Heart right ventricle (tissue), 16 donors: ENCODE measurements around the gene FASN. TPM values are rescaled to one million over a fixed set of nuclear protein-coding genes. Genes with fewer than 3 reads are reported as not detected.

Experiments
- ATAC-seq, 8 donors: fragments of 200-7000 bp; cut with Tn5 transposase; one replicate each; pipeline ENCODE4 v1.9.1; 2020; ENCODE audit warnings: mild to moderate bottlenecking in 8 of 8, moderate library complexity in 8 of 8, moderate number of reproducible peaks in 1 of 8
- DNase-seq, 2 donors: peaks; one replicate each; pipeline ENCODE4 v3.0.0-alpha.2; 2020
- H3K27ac ChIP-seq, 10 donors: fragments of 200-600 bp; sonication (generic) in 2 of 10; one replicate each; pipeline versions ENCODE4 v1.5.0 to v1.8.0; 2020 to 2022; ENCODE audit warnings: mild to moderate bottlenecking in 3 of 10
- H3K27me3 ChIP-seq, 7 donors: fragments of 200-600 bp; one replicate each; pipeline ENCODE4 v1.8.0; 2021 to 2022; ENCODE audit warnings: mild to moderate bottlenecking in 2 of 7
- H3K36me3 ChIP-seq, 9 donors: fragments of 200-600 bp; sonication (generic) in 1 of 9; one replicate each; pipeline versions ENCODE4 v1.5.0 to v1.8.0; 2020 to 2022; ENCODE audit warnings: mild to moderate bottlenecking in 2 of 9
- H3K4me1 ChIP-seq, 9 donors: fragments of 200-600 bp; sonication (generic) in 1 of 9; one replicate each; pipeline versions ENCODE4 v1.5.0 to v1.8.0; 2020 to 2022; ENCODE audit warnings: mild to moderate bottlenecking in 4 of 9
- H3K4me3 ChIP-seq, 10 donors: fragments of 200-600 bp; sonication (generic) in 2 of 10; one replicate each; pipeline versions ENCODE4 v1.5.0 to v1.8.0; 2020 to 2022; ENCODE audit warnings: mild to moderate bottlenecking in 7 of 10, moderate library complexity in 2 of 10
- H3K9me3 ChIP-seq, 11 donors: fragments of 200-600 bp in 10 of 11; sonication (generic) in 2 of 11; one replicate each; pipeline versions ENCODE4 v1.5.0 to v1.8.0; 2013 to 2022; ENCODE audit warnings: mild to moderate bottlenecking in 2 of 11, control low read depth in 1 of 11, moderate library complexity in 1 of 11
- CTCF ChIP-seq, 9 donors: fragments of 200-600 bp; sonication (generic) in 2 of 9; IDR thresholded peaks; one replicate each; pipeline versions ENCODE4 v1.5.0 to v1.8.0; 2021 to 2022; ENCODE audit warnings: antibody characterized with exemption in 9 of 9, mild to moderate bottlenecking in 5 of 9, moderate library complexity in 1 of 9
- WGBS, 2 donors: extraction: QIAGEN DNeasy Blood & Tissue Kit; methylation state at CpG; one replicate each; pipeline ENCODE4 v1.1.7; 2013; ENCODE audit warnings: inconsistent platforms in 1 of 2; 5-methylcytosine and 5-hydroxymethylcytosine counted together
- intact Hi-C, 10 donors: fragments of 100-400 bp; cut with DNase I; formaldehyde crosslinking; loops; one replicate each; pipeline versions ENCODE4 v1.11.1 to v1.14.2; 2022
- long read RNA-seq, 3 donors: library from polyadenylated mRNA; unstranded; transcript quantifications; one replicate each; pipeline ENCODE4 v2.0.0, GENCODE V29; 2020 to 2021
- polyA plus RNA-seq, 2 donors: library from polyadenylated mRNA; stranded (reverse); fragments of 200-250 nt; gene quantifications; one replicate each; pipeline ENCODE4 v1.2.3, GENCODE V29; 2013
- total RNA-seq, 10 donors: library from RNA; stranded (reverse); fragmentation: NEBNext Ultra II Directional in 3 of 10; extraction: Animal tissue kit (Norgen Biotek cat#: 25700) in 3 of 10; gene quantifications; one replicate each; pipeline versions ENCODE4 v1.2.1 to v1.2.4, GENCODE V29; 2021 to 2023
- donor health status: Arrhythmogenic right ventricular cardiomyopathy.
- donor health status: ischemic (EF 13 %, LVEDD 7.1; RV severe dilation, severe dysfunction).
- donor health status: healthy with polysubstance abuse.
- donor health status: DM: no; HTN: yes; CAD: no.
- donor health status: DM: no; HTN: no; CAD: no.
- donor health status: ischemic (EF 25% LVEDD 6.9; RV normal size, moderate dysfunction).
- donor health status: ischemic (EF 25% LVEDD 5.7; RV mildly dilated, moderate dysfunction).
- donor health status: healthy.
- donor health status: DM: yes; HTN: yes; CAD: no.
- donor health status: Ischemic cardiomyopathy.
- donor health status: ischemic (EF 35%, LVEDD 5.7; RV mildly dilated, moderate dysfunction).
- donor health status: nonischemic (EF 11% LVEDD 7.7; RV severe dilation, severe dysfunction).
- donor health status: DM: yes; HTN: yes; CAD: no.
- donor health status: PGD.
- donor health status: ischemic (EF 29% LVEDD 5.4; RV normal size, mild dysfunction).
- donor health status: nonischemic (EF 23%, LVEDD 6.1; RV moderate dilation, normal function).

The FASN gene
- total RNA-seq (10 to 100 TPM in 8 of 10 donors, 1 to 10 TPM in 2; 9.0 to 62.4 (median 17.9) TPM), polyA plus RNA-seq (10 to 100 TPM; 34.4 to 58.4 TPM)
- long read RNA-seq, donor 1, partial matches to known transcripts, result 3 of 9 reads
- long read RNA-seq, donor 1, other reads (novel, unspliced or antisense), result 6 of 9 reads
- long read RNA-seq, donor 2, partial matches to known transcripts, result 2 of 3 reads
- long read RNA-seq, donor 2, other reads (novel, unspliced or antisense), result 0 of 3 reads
- long read RNA-seq, donor 3, partial matches to known transcripts, result 5 of 6 reads
- long read RNA-seq, donor 3, other reads (novel, unspliced or antisense), result 1 of 6 reads

- ATAC-seq (peak; percentile 83 to 92 (median 87)), DNase-seq (peak; percentile 94 to 95)
- Histone ChIP-seq H3K4me3 (peak within 1 kb of the TSS; percentile 65 to 93 (median 86)), H3K36me3 (peaks cover 0 to 30% (median 14%) of the 10 kb centered on the region in 9 donors), H3K9me3 (no peaks in the 10 kb centered on the region), H3K4me1 (peaks cover 13 to 45% (median 30%) of the 10 kb centered on the region in 9 donors), H3K27me3 (no peaks in the 10 kb centered on the region), H3K27ac (peak within 1 kb of the TSS; percentile 89 to 100 (median 95))
- intact Hi-C loops, result loop anchor here in 4 of 10 donors (1.0 to 5.0 kb wide), 3 partner anchors 46 to 61 kb away; partner anchors contain the start of genes DCXR (in 3 of the 4), GPS1 (in 1 of the 4) and RFNG (in 1 of the 4)
- TF ChIP-seq CTCF (IDR thresholded peaks at IDR 0.05), result peak in 8 of 9 donors; percentile 29 to 67 (median 51)
- 0 to 1% methylated on average over 78 to 123 of the region's 124 CpGs for WGBS, 2 donors
These were observed at the start of gene FASN for GRCh38 chr17:82098169-82098938. Gene FASN (minus strand): TSS chr17:82098236. CDS start chr17:82096445, 1,791 bp downstream.

- Histone ChIP-seq H3K27me3 (no peaks in the 10 kb centered on the region), H3K4me3 (no peak overlapping the region), H3K4me1 (no peaks in the 10 kb centered on the region), H3K27ac (no peak overlapping the region), H3K36me3 (peaks cover 0 to 8% (median 0%) of the 10 kb centered on the region in 9 donors), H3K9me3 (no peaks in the 10 kb centered on the region)
- TF ChIP-seq CTCF (IDR thresholded peaks at IDR 0.05), result no peak
- 88 to 91% methylated on average over 18 of the region's 18 CpGs for WGBS, 2 donors
- ATAC-seq, result no peak
- intact Hi-C loops, result no loop called here
- no peak for DNase-seq
These were observed 48.9 kb upstream of the FASN start for GRCh38 chr17:82146663-82147654.

- TF ChIP-seq CTCF (IDR thresholded peaks at IDR 0.05), result no peak
- no peaks in the 10 kb centered on the region for H3K27me3 ChIP-seq
- H3K27ac ChIP-seq, result no peak overlapping the region
- H3K9me3 ChIP-seq, result no peaks in the 10 kb centered on the region
- ATAC-seq (peak in 1 of 8 donors; percentile 22), DNase-seq (no peak)
- H3K4me3 ChIP-seq, result no peak overlapping the region
- intact Hi-C loops, result no loop called here
- H3K36me3 ChIP-seq, result peaks cover 0 to 8% (median 0%) of the 10 kb centered on the region in 9 donors
- WGBS, 2 donors, result 93 to 94% methylated on average over 13 of the region's 13 CpGs
- H3K4me1 ChIP-seq, result no peaks in the 10 kb centered on the region
These were observed 47.6 kb upstream of the FASN start for GRCh38 chr17:82145550-82146155.
